K562 (cell line): ENCODE measurements around the gene LSP1.

ENCODE experiments used
- CHD2 ChIP-seq: IDR thresholded peaks from 2 replicates; pipeline ENCODE4 v1.6.1; 2011; ENCODE audit warnings: low read depth, low read length
- CTCF ChIP-seq, 3 experiments: IDR thresholded peaks in 2 of 3; conservative IDR thresholded peaks in 1 of 3; 2 replicates each; pipeline ENCODE4 v1.5.1; 2011 to 2012; ENCODE audit warnings: low read length in 3 of 3, mild to moderate bottlenecking in 3 of 3, control low read depth in 2 of 3, improper control_type of control experiment in 1 of 3, inconsistent platforms in 1 of 3, low read depth in 1 of 3, mixed read lengths in 1 of 3, moderate library complexity in 1 of 3; ENCODE audit not compliant: insufficient read depth in 2 of 3
- HDAC2 ChIP-seq: fragments of 450-650 bp; IDR thresholded peaks from 2 replicates; pipeline ENCODE4 v1.6.1; 2016; ENCODE audit warnings: mild to moderate bottlenecking
- HDAC6 ChIP-seq: IDR thresholded peaks from 2 replicates; pipeline ENCODE4 v1.6.1; 2012; ENCODE audit warnings: low read depth, mild to moderate bottlenecking, control low read depth, inconsistent platforms, low read length, moderate library complexity
- KDM1A ChIP-seq, 2 experiments: fragments of 450-650 bp; IDR thresholded peaks; 2 replicates each; pipeline ENCODE4 v1.6.1; 2016; ENCODE audit warnings: mild to moderate bottlenecking in 2 of 2
- NR1H2 ChIP-seq: sonication (generic); formaldehyde crosslinking; IDR thresholded peaks from 2 replicates; pipeline ENCODE4 v1.4.0; 2020; ENCODE audit warnings: mild to moderate bottlenecking, missing genetic modification reagents
- POLR2AphosphoS5 ChIP-seq: IDR thresholded peaks from 2 replicates; pipeline ENCODE4 v1.6.1; 2011; ENCODE audit warnings: mild to moderate bottlenecking, low read depth, low read length, moderate library complexity; ENCODE audit not compliant: control insufficient read depth, insufficient read depth
- SIRT6 ChIP-seq: IDR thresholded peaks from one replicate; pipeline ENCODE4 v1.6.1; 2012; ENCODE audit warnings: low read depth, mild to moderate bottlenecking, control low read depth, inconsistent platforms, low read length, moderate library complexity

- TF ChIP-seq KDM1A (IDR thresholded peaks at IDR 0.05) (no peak), CHD2 (no peak), NR1H2 (no peak), POLR2AphosphoS5 (no peak), HDAC2 (no peak), SIRT6 (no peak), CTCF (IDR thresholded peaks at IDR 0.05 in 2 of 3, conservative IDR thresholded peaks at IDR 0.05 in 1 of 3; ENCODE audit: insufficient read depth in 2 of 3, low read depth in 1 of 3, low read length in 3 of 3) (no peak), HDAC6 (no peak)
Measured at GRCh38 chr11:1896468-1896867, 43.6 kb downstream of the LSP1 start.
